Smooth muscle cell (in vitro differentiated cells): ENCODE data around the gene CHRNA4. TPM values are rescaled to one million over a fixed set of nuclear protein-coding genes. Genes with fewer than 3 reads are reported as not detected.

Source experiments
- DNase-seq: peaks from one replicate; lab custom pipeline; 2025; ENCODE audit not compliant: unreplicated experiment; lab: John Stamatoyannopoulos, UW
- H2AFZ ChIP-seq: fragments of 200-600 bp; sonication (generic); 2 replicates; pipeline ENCODE4 v1.6.0; 2016; ENCODE audit warnings: antibody characterized with exemption, low read depth, mild to moderate bottlenecking
- H3F3A ChIP-seq: fragments of 200-600 bp; sonication (generic); 2 replicates; pipeline ENCODE4 v1.6.0; 2017; ENCODE audit warnings: antibody characterized with exemption, low read depth
- H3K27ac ChIP-seq: fragments of 200-600 bp; sonication (generic); 2 replicates; pipeline ENCODE4 v1.5.1; 2016; ENCODE audit warnings: low read depth, mild to moderate bottlenecking
- H3K27me3 ChIP-seq: fragments of 200-600 bp; sonication (generic); 2 replicates; pipeline ENCODE4 v1.6.1; 2016; ENCODE audit warnings: low read depth, mild to moderate bottlenecking
- H3K36me3 ChIP-seq: fragments of 200-600 bp; sonication (generic); 2 replicates; pipeline ENCODE4 v1.5.1; 2016; ENCODE audit warnings: low read depth
- H3K4me1 ChIP-seq: fragments of 200-600 bp; sonication (generic); 2 replicates; pipeline ENCODE4 v1.5.1; 2016; ENCODE audit warnings: low read depth
- H3K4me2 ChIP-seq: fragments of 200-600 bp; sonication (generic); 2 replicates; pipeline ENCODE4 v1.6.0; 2016; ENCODE audit warnings: mild to moderate bottlenecking
- H3K4me3 ChIP-seq: fragments of 200-600 bp; sonication (generic); 2 replicates; pipeline ENCODE4 v1.5.1; 2016; ENCODE audit warnings: mild to moderate bottlenecking
- H3K79me2 ChIP-seq: fragments of 200-600 bp; sonication (generic); 2 replicates; pipeline ENCODE4 v1.6.0; 2016; ENCODE audit warnings: low read depth, mild to moderate bottlenecking
- H3K9ac ChIP-seq: fragments of 200-600 bp; sonication (generic); 2 replicates; pipeline ENCODE4 v1.6.0; 2016; ENCODE audit warnings: low read depth
- H3K9me3 ChIP-seq: fragments of 200-600 bp; sonication (generic); replicated peaks from 2 replicates; pipeline ENCODE4 v1.5.1; 2016; ENCODE audit warnings: low read depth
- H4K20me1 ChIP-seq: fragments of 200-600 bp; sonication (generic); 2 replicates; pipeline ENCODE4 v1.6.0; 2016; ENCODE audit warnings: low read depth
- WGBS: methylation state at CpG from one replicate; pipeline ENCODE4 v1.1.7; 2016; ENCODE audit warnings: low lambda C conversion rate; 5-methylcytosine and 5-hydroxymethylcytosine counted together
- polyA plus RNA-seq: library from polyadenylated mRNA; unstranded; fragments of >200 nt; fragmentation: Nextera tagmentation; extraction: Ambion mirVana; gene quantifications from 2 replicates; pipeline ENCODE4 v1.2.1, GENCODE V29; 2016
- total RNA-seq: library from RNA; depleted of rRNA; stranded (reverse); fragments of >200 nt; gene quantifications from 2 replicates; pipeline ENCODE4 v1.2.3, GENCODE V29; 2014
- TF ChIP-seq, protein P1 (sequence below): fragments of 200-600 bp; sonication (generic); IDR thresholded peaks from 2 replicates; pipeline ENCODE4 v1.5.1; 2017; ENCODE audit warnings: borderline replicate concordance, mild to moderate bottlenecking, antibody characterized with exemption; ENCODE audit not compliant: insufficient read depth, poor library complexity, severe bottlenecking

The CHRNA4 gene
- total and polyA plus RNA-seq, 2 experiments from 2014 or later, result 0.03 TPM; not detected in 1

GRCh38 chr20:63346131-63347080 is 14.7 kb downstream of the CHRNA4 start:
- WGBS, result 89% methylated on average over 45 of the region's 50 CpGs
- Histone ChIP-seq H4K20me1 (no peaks in the 10 kb centered on the region), H3K27me3 (no peaks in the 10 kb centered on the region), H3F3A (no peaks in the 10 kb centered on the region), H3K9ac (no peak overlapping the region), H3K79me2 (no peaks in the 10 kb centered on the region), H3K4me2 (no peak overlapping the region), H3K36me3 (no peaks in the 10 kb centered on the region), H2AFZ (no peak overlapping the region), H3K4me1 (no peaks in the 10 kb centered on the region), H3K4me3 (no peak overlapping the region), H3K27ac (no peak overlapping the region), H3K9me3 (no peaks in the 10 kb centered on the region)
- TF ChIP-seq, protein P1, sequence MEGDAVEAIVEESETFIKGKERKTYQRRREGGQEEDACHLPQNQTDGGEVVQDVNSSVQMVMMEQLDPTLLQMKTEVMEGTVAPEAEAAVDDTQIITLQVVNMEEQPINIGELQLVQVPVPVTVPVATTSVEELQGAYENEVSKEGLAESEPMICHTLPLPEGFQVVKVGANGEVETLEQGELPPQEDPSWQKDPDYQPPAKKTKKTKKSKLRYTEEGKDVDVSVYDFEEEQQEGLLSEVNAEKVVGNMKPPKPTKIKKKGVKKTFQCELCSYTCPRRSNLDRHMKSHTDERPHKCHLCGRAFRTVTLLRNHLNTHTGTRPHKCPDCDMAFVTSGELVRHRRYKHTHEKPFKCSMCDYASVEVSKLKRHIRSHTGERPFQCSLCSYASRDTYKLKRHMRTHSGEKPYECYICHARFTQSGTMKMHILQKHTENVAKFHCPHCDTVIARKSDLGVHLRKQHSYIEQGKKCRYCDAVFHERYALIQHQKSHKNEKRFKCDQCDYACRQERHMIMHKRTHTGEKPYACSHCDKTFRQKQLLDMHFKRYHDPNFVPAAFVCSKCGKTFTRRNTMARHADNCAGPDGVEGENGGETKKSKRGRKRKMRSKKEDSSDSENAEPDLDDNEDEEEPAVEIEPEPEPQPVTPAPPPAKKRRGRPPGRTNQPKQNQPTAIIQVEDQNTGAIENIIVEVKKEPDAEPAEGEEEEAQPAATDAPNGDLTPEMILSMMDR, result no peak
- no peak for DNase-seq

- Histone ChIP-seq H3K27me3 (no peaks in the 10 kb centered on the region), H2AFZ (no peak overlapping the region), H3K36me3 (no peaks in the 10 kb centered on the region), H3K4me1 (no peaks in the 10 kb centered on the region), H3K9me3 (no peaks in the 10 kb centered on the region), H3K4me3 (no peak overlapping the region), H3F3A (no peaks in the 10 kb centered on the region), H3K9ac (no peak overlapping the region), H3K27ac (no peak overlapping the region), H4K20me1 (no peaks in the 10 kb centered on the region), H3K4me2 (no peak overlapping the region), H3K79me2 (no peaks in the 10 kb centered on the region)
- DNase-seq, result no peak
- 92% methylated on average over 27 of the region's 27 CpGs for WGBS
- TF ChIP-seq, protein P1, result no peak
Measured at GRCh38 chr20:63345328-63346100, 15.6 kb downstream of the CHRNA4 start.

GRCh38 chr20:63344616-63345327 is 16.4 kb downstream of the CHRNA4 start:
- no peaks in the 10 kb centered on the region for H3K27me3 ChIP-seq
- no peak for DNase-seq
- H2AFZ ChIP-seq, result no peak overlapping the region
- H3K79me2 ChIP-seq, result no peaks in the 10 kb centered on the region
- no peaks in the 10 kb centered on the region for H3K9me3 ChIP-seq
- no peaks in the 10 kb centered on the region for H3K36me3 ChIP-seq
- H4K20me1 ChIP-seq, result no peaks in the 10 kb centered on the region
- no peaks in the 10 kb centered on the region for H3K4me1 ChIP-seq
- no peak overlapping the region for H3K4me3 ChIP-seq
- H3K27ac ChIP-seq, result no peak overlapping the region
- no peak overlapping the region for H3K4me2 ChIP-seq
- H3K9ac ChIP-seq, result no peak overlapping the region
- 83% methylated on average over 21 of the region's 21 CpGs for WGBS
- TF ChIP-seq, protein P1, result no peak
- H3F3A ChIP-seq, result no peaks in the 10 kb centered on the region
